ENCODE data around the gene RNF150.

RNF150 gene

DNA sequence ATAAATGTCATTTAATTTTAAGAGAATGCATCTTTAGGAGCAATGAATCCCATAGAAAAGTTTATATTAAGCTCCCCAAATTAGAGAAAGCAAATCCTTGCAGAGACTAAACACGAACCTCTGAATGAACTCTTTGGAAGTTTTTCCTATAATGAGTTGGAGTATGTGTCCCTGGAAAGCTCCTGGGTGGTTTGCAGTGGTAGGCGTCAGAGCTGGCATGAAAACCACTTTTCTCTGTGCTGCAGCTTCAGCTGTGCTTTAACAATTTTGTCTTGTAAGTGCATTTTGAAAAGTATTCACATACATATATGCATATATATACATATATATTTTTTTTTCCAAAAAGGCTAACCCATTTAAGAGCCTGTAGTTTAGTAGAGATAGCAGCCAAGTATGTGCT is 228.4 kb downstream of the RNF150 start:
- no peak for TF ChIP-seq EZH2phosphoT487 (IDR thresholded peaks at IDR 0.05; ENCODE audit: low read depth)
- TF ChIP-seq, protein P1, sequence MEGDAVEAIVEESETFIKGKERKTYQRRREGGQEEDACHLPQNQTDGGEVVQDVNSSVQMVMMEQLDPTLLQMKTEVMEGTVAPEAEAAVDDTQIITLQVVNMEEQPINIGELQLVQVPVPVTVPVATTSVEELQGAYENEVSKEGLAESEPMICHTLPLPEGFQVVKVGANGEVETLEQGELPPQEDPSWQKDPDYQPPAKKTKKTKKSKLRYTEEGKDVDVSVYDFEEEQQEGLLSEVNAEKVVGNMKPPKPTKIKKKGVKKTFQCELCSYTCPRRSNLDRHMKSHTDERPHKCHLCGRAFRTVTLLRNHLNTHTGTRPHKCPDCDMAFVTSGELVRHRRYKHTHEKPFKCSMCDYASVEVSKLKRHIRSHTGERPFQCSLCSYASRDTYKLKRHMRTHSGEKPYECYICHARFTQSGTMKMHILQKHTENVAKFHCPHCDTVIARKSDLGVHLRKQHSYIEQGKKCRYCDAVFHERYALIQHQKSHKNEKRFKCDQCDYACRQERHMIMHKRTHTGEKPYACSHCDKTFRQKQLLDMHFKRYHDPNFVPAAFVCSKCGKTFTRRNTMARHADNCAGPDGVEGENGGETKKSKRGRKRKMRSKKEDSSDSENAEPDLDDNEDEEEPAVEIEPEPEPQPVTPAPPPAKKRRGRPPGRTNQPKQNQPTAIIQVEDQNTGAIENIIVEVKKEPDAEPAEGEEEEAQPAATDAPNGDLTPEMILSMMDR (IDR thresholded peaks at IDR 0.05; ENCODE audit: low read depth, low read length) = no peak
- no peak overlapping the region for H3K27ac ChIP-seq (ENCODE audit: low read length)
- no peaks in the 10 kb centered on the region for H3K9me3 ChIP-seq (ENCODE audit: insufficient read depth, low read length)

DNA sequence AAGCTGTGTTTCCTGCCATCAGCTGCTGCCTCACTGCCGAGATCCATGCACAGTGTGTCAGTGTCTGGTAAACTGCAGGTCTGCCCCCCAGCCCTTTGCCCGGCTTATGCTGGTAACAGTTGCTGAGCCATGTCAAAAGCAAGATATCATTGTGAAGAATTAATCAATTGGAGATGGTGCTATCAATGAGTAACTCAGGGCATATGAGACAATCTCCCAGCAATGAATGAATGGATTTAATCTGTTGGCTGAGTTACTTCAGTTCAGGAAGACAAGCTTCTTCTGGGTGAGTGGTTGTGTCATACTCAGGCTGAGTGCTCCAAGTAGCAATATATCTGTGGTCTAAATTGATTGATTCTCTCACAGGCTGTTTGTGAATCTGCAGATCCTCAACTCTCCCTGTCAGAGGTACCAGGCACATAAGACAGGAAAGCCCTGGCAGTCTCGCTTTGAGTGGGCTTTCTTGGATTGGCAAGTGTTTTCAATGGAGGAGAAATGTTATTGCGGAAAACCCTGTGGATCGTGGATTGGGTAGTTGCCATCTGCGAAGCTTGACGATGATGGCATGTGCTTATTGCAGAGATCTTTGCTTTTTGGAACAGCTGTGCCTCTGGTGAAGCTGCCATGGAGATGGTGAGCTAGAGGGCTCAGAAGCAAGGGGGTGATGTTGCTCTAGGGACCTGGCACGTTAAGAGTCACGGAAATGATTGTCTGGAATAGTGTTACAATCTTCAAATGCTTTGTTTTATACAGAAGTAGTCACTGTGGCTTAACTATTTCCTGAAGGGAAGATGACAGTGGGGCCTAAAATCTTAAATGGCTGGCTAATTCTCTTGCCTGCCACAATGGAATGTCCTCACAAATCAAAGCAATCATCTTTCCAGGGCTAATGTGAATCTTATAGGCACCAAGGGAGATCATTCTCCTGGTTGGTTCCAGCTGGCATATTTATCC is 229.5 kb downstream of the RNF150 start:
- Histone ChIP-seq H3K4me1 (ENCODE audit: low read length) (no peaks in the 10 kb centered on the region), H4K20me1 (ENCODE audit: insufficient read depth, low read length) (no peaks in the 10 kb centered on the region), H3K9me3 (ENCODE audit: insufficient read depth, low read length) (no peaks in the 10 kb centered on the region), H3K4me3 (ENCODE audit: low read length) (no peak overlapping the region), H2AFZ (ENCODE audit: low read depth, low read length) (no peak overlapping the region), H3K36me3 (replicated peaks; ENCODE audit: low read depth, low read length) (no peaks in the 10 kb centered on the region), H3K4me2 (ENCODE audit: low read length) (no peak overlapping the region), H3K27me3 (ENCODE audit: low read depth, low read length) (peaks cover 27% of the 10 kb centered on the region), H3K27ac (ENCODE audit: low read length) (no peak overlapping the region), H3K79me2 (ENCODE audit: low read length) (no peaks in the 10 kb centered on the region), H3K9ac (ENCODE audit: low read length) (no peak overlapping the region)
- TF ChIP-seq, protein P1 (IDR thresholded peaks at IDR 0.05; ENCODE audit: low read depth, low read length) = no peak
- TF ChIP-seq EZH2phosphoT487 (IDR thresholded peaks at IDR 0.05; ENCODE audit: low read depth) = no peak

More for the DNA sequence above, 228.4 kb downstream of the RNF150 start:
- Histone ChIP-seq H3K27me3 (ENCODE audit: low read depth, low read length) (peaks cover 25% of the 10 kb centered on the region), H2AFZ (ENCODE audit: low read depth, low read length) (no peak overlapping the region), H3K9ac (ENCODE audit: low read length) (no peak overlapping the region), H3K36me3 (replicated peaks; ENCODE audit: low read depth, low read length) (no peaks in the 10 kb centered on the region), H4K20me1 (ENCODE audit: insufficient read depth, low read length) (no peaks in the 10 kb centered on the region), H3K4me3 (ENCODE audit: low read length) (no peak overlapping the region), H3K79me2 (ENCODE audit: low read length) (no peaks in the 10 kb centered on the region), H3K4me2 (ENCODE audit: low read length) (no peak overlapping the region), H3K4me1 (ENCODE audit: low read length) (no peaks in the 10 kb centered on the region)

DNA sequence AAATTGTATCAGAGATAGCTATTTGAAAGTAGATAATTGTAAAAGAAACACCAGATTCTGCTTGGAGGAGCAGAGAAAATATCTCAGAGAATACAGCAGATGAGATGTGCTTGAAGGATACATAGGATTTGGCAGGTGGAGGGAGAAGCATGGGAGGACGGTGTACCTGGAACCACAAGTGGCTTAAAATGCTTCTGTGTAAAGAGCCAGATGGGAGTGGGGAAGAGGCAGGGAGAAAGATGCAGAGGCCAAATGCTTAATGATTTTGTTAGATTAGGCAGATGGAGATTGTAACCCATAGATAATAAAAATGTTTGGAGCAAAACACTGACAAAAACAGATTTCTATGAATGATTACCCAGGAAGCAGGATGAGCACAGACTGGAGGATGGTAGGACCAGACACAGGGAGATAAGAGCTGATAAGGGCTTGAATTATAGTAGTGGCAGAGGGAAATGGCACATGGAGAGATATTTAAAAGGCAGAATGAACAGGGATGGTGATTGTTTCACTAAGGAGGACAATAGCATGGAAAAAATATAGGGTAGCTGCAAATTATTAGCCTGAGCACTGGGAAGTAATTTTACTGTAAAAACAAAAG is 231.4 kb downstream of the RNF150 start:
- TF ChIP-seq, protein P1 (IDR thresholded peaks at IDR 0.05; ENCODE audit: low read depth, low read length) = no peak
- TF ChIP-seq EZH2phosphoT487 (IDR thresholded peaks at IDR 0.05; ENCODE audit: low read depth) = no peak
- Histone ChIP-seq H3K27ac (ENCODE audit: low read length) (no peak overlapping the region), H3K4me2 (ENCODE audit: low read length) (no peak overlapping the region), H3K27me3 (ENCODE audit: low read depth, low read length) (peaks cover 29% of the 10 kb centered on the region), H4K20me1 (ENCODE audit: insufficient read depth, low read length) (no peaks in the 10 kb centered on the region), H3K4me3 (ENCODE audit: low read length) (no peak overlapping the region), H3K9ac (ENCODE audit: low read length) (no peak overlapping the region), H3K36me3 (replicated peaks; ENCODE audit: low read depth, low read length) (no peaks in the 10 kb centered on the region), H3K9me3 (ENCODE audit: insufficient read depth, low read length) (no peaks in the 10 kb centered on the region), H3K4me1 (ENCODE audit: low read length) (no peaks in the 10 kb centered on the region), H2AFZ (ENCODE audit: low read depth, low read length) (no peak overlapping the region), H3K79me2 (ENCODE audit: low read length) (no peaks in the 10 kb centered on the region)

DNA sequence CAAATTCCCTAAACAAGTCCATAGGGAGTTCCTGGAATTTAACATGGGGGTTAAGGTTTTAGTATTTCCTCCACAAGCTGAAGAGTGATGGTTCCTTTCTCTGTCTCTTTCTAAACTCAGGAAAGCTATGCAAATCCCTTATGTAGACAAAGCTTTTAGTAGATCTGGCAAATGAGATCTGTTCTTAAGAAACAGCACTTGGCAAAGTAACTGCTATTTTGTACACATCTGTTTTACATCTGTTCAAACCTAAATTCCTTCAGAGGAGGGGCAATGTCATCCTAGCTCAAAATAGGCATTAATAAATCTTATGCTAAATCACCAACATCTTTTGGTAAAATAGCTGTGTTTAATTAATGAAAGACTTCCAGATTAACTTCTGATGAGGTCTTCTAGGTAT is 239.3 kb downstream of the RNF150 start:
- Histone ChIP-seq H2AFZ (ENCODE audit: low read depth, low read length) (no peak overlapping the region), H3K27me3 (ENCODE audit: low read depth, low read length) (peaks cover 44% of the 10 kb centered on the region), H3K4me1 (ENCODE audit: low read length) (no peaks in the 10 kb centered on the region), H4K20me1 (ENCODE audit: insufficient read depth, low read length) (no peaks in the 10 kb centered on the region), H3K27ac (ENCODE audit: low read length) (no peak overlapping the region), H3K9ac (ENCODE audit: low read length) (no peak overlapping the region), H3K9me3 (ENCODE audit: insufficient read depth, low read length) (no peaks in the 10 kb centered on the region), H3K36me3 (replicated peaks; ENCODE audit: low read depth, low read length) (no peaks in the 10 kb centered on the region), H3K4me2 (ENCODE audit: low read length) (no peak overlapping the region), H3K79me2 (ENCODE audit: low read length) (no peaks in the 10 kb centered on the region), H3K4me3 (ENCODE audit: low read length) (no peak overlapping the region)
- TF ChIP-seq, protein P1 (IDR thresholded peaks at IDR 0.05; ENCODE audit: low read depth, low read length) = no peak
- TF ChIP-seq EZH2phosphoT487 (IDR thresholded peaks at IDR 0.05; ENCODE audit: low read depth) = no peak

Measured in OCI-LY3 (cell line).